ENCODE results near the gene TNRC18.

DNA sequence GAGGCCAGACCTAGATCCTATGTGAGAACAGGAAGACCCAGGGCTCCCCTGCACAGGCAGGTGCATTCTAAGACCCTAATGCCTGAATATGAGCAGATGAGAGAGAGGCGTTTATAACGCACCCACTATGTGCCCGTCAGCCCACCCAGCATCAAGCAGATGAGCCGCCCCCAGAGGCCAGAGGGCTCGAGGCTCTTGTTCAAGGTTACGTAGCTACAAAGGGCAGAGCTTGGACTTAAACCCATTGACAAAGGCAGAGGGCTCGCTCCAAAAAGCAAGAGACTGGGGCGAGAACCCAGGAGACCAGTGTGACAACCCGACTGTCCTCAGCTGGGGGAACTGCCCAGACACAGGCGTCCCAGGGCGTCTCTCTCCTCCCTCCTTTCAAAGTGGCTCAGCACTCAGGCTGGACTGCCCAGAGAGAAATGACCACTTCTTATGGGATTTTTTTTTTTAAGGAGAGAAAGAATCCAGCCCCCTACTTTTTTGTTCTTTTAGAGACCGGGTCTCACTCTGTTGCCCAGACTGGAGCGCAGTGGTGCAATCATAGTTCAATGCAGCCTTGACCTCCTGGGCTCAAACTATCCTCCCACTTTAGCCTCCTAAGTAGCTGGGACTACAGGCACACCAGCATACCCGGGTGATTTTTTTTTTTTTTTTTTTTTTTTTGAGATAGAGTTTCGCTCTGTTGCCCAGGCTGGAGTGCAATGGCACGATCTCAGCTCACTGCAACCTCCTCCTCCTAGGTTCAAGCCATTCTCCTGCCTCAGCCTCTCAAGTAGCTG is 40.1 kb downstream of the TNRC18 start:
- TF ChIP-seq EP300 (conservative IDR thresholded peaks at IDR 0.05; ENCODE audit: poor library complexity, severe bottlenecking) (no peak), EZH2 (IDR thresholded peaks at IDR 0.05; ENCODE audit: borderline replicate concordance, insufficient read depth, low read length, poor library complexity, severe bottlenecking) (no peak), POLR2AphosphoS5 (IDR thresholded peaks at IDR 0.05) (no peak), RAD21 (conservative IDR thresholded peaks at IDR 0.05) (no peak), TAF1 (IDR thresholded peaks at IDR 0.05; ENCODE audit: low read depth) (no peak)
- TF ChIP-seq, protein P1, sequence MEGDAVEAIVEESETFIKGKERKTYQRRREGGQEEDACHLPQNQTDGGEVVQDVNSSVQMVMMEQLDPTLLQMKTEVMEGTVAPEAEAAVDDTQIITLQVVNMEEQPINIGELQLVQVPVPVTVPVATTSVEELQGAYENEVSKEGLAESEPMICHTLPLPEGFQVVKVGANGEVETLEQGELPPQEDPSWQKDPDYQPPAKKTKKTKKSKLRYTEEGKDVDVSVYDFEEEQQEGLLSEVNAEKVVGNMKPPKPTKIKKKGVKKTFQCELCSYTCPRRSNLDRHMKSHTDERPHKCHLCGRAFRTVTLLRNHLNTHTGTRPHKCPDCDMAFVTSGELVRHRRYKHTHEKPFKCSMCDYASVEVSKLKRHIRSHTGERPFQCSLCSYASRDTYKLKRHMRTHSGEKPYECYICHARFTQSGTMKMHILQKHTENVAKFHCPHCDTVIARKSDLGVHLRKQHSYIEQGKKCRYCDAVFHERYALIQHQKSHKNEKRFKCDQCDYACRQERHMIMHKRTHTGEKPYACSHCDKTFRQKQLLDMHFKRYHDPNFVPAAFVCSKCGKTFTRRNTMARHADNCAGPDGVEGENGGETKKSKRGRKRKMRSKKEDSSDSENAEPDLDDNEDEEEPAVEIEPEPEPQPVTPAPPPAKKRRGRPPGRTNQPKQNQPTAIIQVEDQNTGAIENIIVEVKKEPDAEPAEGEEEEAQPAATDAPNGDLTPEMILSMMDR (IDR thresholded peaks at IDR 0.05; ENCODE audit: poor library complexity, severe bottlenecking): no peak
